SIG-M5 treated with dmso at 0.1 percent for 504 hours (cell line): ENCODE data around the gene HEXD.
"Not testable (repeated sequence)": the region's sequence is repeated elsewhere in the genome, so short reads cannot be mapped to it uniquely, and the experiment has no call there.

Experiments
- DNase-seq: peaks from one replicate; lab custom pipeline; 2025; ENCODE audit not compliant: unreplicated experiment; lab: John Stamatoyannopoulos, UW

HEXD gene

GRCh38 chr17:82382220-82382932 lies 35.8 kb upstream of the HEXD start:
- DNase-seq: not testable (repeated sequence)

- DNase-seq: no peak
Observed at GRCh38 chr17:82382933-82383255, 35.3 kb upstream of the HEXD start.

- no peak for DNase-seq
Observed at GRCh38 chr17:82383411-82383810, 34.7 kb upstream of the HEXD start.

DNA sequence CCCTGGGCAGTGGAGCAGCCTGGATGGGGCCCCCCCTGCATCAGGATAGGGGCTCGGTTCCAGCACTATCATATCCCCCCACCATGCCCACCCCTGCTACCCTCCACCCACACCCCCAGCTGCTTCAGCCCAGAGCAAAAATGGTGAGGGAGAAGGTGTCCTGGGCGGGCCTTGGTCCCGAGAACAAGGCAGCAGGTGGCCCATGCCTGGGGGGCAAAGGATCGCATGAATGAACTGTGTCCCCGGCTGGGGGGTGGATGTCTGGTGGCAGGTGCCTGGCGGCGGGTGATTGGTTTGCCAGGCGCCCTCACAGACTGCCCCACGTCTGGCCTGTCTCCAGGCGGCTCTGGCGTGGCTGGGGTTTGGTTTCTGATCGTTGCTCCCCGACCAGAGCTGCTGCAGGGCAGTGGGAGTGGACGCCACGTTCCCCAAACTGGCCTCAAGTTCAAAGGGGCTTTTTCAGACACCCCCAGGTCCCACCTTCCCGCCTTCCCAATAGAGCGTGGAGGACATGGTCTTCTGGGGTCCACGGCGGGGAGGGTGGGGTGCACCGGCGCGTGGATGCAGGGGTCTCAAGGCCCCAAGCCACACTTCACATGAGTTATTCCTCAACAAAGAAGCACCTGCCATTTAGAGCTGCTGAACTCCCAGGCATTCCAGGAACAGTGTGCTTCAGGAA lies 34.0 kb upstream of the HEXD start:
- no peak for DNase-seq

DNA sequence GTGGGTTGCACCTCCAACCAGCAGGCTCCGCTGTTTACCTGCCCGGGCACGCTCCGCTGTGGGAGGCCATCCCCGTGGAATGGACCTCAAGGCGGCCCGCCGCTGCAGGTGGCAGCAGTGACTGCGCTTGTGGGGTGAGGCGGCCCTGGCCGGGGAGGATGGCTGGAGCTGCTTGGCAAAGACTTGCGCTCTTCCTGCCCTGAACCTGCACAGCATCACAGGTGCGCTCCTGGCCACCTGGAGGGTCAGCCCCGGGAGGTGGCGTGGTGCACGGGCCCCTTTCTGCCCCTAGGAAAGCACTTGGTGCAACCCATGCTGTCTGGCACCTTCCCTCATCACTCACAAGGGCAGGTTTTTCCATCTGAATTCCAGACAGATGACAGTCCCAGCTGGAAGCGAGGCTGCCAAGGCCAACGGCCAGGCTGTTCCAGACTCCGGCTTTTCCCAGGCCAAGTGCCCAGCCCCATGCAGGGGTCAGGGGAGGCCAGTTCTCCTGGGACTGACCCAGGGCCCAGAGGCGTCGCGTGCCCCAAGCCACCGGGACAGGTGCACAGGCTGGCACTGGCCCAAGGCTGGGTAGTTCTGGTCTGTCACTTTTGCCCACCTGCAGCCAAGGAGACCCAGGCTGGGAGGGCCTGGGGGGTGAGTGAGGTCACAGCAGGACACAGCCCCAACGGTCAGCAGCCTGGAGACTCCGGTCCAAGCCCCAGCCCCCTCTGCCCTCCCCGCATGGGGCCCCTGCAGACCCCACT lies 33.2 kb upstream of the HEXD start:
- DNase-seq: no peak

- no peak for DNase-seq
Observed at GRCh38 chr17:82385559-82386254, 32.4 kb upstream of the HEXD start.

DNA sequence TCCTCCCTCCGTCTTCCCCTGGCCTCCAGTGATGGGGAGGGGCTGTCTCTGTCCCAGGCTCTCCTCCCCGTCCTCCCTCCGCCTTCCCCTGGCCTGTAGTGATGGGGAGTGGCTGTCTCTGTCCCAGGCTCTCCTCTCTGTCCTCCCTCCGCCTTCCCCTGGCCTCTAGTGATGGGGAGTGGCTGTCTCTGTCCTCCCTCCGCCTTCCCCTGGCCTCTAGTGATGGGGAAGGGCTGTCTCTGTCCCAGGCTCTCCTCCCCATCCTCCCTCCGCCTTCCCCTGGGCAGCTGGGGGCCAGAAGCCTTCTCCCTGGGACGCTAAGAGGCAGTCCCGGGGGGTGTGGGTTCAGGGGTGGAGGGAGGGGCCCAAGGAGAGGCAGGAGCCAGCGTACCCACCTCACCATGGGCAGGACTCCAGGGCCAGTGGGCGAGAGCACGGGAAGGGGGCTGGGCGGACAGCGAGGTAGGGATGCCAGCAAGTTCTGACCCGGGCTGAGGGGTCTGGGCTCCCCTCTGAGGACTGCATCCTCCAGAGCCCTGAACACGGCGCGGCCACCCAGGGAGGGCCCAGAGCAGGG lies 31.8 kb upstream of the HEXD start:
- DNase-seq: no peak

GRCh38 chr17:82386881-82387704 lies 31.1 kb upstream of the HEXD start:
- no peak for DNase-seq

DNA sequence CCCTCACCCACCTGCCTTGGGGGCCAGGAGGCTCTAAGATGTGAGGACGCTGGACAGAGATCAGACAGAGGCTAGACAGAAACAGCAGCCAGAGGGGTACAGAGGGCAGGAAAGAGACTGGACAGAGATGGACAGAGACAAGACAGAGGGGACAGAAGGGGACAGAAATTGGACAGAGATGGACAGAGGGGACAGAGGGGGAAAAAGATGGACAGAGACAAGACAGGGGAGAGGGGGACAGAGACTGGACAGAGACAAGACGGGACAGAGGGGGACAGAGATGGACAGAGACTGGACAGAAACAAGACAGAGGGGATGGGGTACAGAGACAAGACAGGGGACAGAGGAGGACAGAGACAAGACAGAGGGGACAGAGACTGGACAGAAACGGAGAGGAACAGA lies 30.4 kb upstream of the HEXD start:
- no peak for DNase-seq

DNA sequence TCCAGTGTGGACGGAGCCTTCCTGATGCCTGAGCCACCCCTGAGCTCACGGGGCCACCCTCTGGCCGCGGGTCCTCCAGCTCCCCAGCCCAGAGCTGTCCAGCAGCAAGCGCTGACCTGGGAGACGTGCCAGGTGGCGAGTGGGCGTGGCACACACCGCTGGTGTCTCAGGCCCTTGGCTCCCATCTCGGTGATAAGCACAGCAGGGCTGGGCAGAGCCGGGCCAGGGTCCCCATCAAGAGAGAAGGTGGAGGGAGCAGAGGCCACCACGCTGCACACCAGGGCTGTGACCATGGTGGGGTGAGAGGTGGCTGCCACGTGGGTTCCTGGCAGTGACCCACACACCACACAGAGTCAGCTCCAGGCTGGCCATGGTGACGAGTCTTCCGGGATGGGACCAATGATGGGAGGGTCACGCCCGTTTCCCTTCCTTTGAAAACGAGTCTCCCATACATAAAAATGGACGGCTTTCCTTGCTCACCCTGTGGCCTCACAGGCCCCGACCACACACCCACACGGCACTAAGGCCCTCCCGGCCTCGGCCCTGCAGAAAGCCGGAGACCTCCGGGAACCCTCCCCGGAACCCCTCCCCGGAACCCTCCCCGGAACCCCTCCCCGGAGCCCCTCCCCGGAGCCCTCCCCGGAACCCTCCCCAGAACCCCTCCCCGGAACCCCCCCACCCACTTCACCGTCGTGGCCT lies 29.8 kb upstream of the HEXD start:
- DNase-seq: no peak

DNA sequence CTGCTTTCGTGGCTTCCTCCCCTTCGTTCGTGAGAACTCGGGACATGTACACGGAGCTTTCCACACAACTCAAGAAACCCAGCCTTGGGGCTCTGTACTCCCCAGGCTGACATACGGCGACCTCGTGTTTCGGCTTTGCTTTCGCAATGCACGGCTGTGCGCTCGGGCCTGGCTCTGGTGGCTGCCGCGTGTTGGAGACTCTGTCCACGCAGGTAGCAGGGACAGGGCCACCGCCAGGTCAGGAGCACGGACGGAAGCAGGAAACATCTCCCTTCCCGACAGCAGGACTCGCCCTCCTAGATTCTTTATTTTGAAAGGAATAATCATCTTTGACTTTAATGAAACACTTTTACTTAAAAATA lies 29.2 kb upstream of the HEXD start:
- peak; percentile 27 for DNase-seq

DNA sequence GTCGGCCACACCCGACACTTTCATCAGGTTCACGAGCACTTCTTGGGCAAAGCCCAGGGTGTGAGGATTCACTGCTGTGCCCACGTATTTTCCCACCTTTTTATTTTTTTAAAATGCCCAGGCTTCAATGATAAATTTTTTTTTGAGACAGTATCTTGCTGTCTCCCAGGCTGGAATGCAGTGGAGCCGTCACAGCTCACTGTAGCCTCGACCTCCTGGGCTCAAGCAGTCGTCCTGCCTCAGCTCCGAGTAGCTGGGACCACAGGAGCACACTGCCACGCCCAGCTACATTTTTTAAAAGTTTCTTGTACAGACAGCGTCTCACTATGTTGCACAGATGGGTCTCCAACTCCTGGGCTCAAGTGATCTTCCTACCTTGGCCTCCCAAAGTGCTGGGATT lies 28.8 kb upstream of the HEXD start:
- DNase-seq: no peak

DNA sequence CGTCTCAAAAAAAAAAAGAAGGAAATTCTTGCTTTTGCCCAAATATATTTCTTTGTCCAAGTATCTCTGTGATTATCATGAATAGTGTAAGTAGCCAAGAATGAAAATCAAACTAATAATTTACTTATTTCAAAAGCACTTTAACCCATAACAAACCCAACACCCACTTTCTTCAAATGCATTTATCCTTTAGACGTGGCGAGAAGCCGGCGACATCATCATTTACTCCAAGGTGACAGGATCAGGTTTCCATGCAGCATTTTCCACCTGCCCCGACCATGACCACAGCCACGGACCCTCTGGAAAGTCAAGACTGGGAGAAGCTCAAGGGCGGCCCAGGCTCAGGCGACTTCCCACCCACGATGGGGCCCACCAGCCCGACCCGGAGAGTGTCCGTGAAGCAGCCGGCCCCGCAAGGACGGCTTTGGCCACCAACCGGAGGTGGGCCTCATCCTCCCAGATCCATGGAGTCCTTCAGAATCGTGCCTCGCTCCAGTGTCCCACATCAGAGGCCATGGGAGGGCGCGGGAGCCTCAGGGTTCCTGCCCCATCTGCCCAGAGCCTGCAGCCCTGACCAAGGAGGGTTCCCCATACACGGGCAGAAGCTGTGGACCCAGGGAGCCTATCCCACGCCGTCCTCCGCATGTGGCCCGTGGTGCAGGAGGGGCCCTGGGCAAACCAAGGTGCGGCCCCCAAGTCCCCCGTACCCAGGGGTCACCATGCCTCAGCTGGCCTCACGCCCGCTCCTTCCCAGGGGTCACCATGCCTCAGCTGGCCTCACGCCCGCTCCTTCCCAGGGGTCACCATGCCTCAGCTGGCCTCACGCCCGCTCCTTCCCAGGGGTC lies 27.9 kb upstream of the HEXD start:
- no peak for DNase-seq

GRCh38 chr17:82390860-82391435 lies 27.2 kb upstream of the HEXD start:
- DNase-seq: no peak

GRCh38 chr17:82391496-82392066 lies 26.6 kb upstream of the HEXD start:
- DNase-seq: no peak

- DNase-seq: no peak
Observed at GRCh38 chr17:82392209-82392920, 25.8 kb upstream of the HEXD start.

DNA sequence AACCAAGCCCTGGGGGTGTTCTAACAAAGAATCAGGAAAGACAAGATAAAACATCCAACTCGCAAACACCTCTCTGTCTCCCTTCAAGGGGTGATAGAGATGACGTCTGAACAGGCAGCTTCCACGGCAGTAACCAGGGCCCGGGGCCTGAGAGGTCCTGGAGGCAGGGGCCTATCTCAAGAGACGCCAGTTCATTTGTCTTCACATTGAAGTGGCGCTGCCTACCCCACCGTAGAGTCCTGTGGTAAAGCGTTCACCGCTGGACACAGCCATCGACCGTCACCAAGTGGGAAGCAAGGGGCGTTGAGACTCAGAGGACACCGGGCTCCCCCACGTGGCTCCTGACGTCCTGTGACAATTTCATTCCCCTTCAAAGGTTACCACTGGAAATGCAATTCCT lies 25.2 kb upstream of the HEXD start:
- DNase-seq: no peak

- DNase-seq: no peak
Observed at GRCh38 chr17:82394278-82394677, 23.9 kb upstream of the HEXD start.
